OCI-LY1 (cell line): Measurements from ENCODE around the gene ZP4.

Experiments
- H2AFZ ChIP-seq: fragments of 200-600 bp; sonication (generic), shearing (Covaris generic); 2 replicates; pipeline ENCODE4 v1.6.0; 2014; ENCODE audit warnings: antibody characterized with exemption, mild to moderate bottlenecking, low read length
- H3F3A ChIP-seq: fragments of 200-600 bp; sonication (generic), shearing (Covaris generic); 2 replicates; pipeline ENCODE4 v1.6.0; 2014; ENCODE audit warnings: mild to moderate bottlenecking, antibody characterized with exemption, low read length, moderate library complexity; ENCODE audit not compliant: insufficient read depth
- H3K27ac ChIP-seq: fragments of 200-600 bp; sonication (generic); 2 replicates; pipeline ENCODE4 v1.5.1; 2014; ENCODE audit warnings: low read length, mixed run types, mild to moderate bottlenecking, low read depth; ENCODE audit not compliant: poor library complexity, severe bottlenecking
- H3K27me3 ChIP-seq: fragments of 200-600 bp; sonication (generic); 2 replicates; pipeline ENCODE4 v1.6.0; 2014; ENCODE audit warnings: antibody characterized with exemption, mild to moderate bottlenecking, low read length, moderate library complexity; ENCODE audit not compliant: insufficient read depth
- H3K36me3 ChIP-seq: fragments of 200-600 bp; sonication (generic); 2 replicates; pipeline ENCODE4 v1.6.1; 2014; ENCODE audit warnings: mild to moderate bottlenecking, antibody characterized with exemption, low read length, moderate library complexity, mixed read lengths; ENCODE audit not compliant: insufficient read depth
- H3K4me1 ChIP-seq: fragments of 200-600 bp; sonication (generic); 2 replicates; pipeline ENCODE4 v1.5.1; 2014; ENCODE audit warnings: mild to moderate bottlenecking, low read length, moderate library complexity; ENCODE audit not compliant: insufficient read depth, severe bottlenecking
- H3K4me2 ChIP-seq: fragments of 200-600 bp; sonication (generic), shearing (Covaris generic); 2 replicates; pipeline ENCODE4 v1.6.1; 2014; ENCODE audit warnings: low read length
- H3K4me3 ChIP-seq: fragments of 200-600 bp; sonication (generic); 2 replicates; pipeline ENCODE4 v1.5.1; 2014; ENCODE audit warnings: low read length, low read depth, mild to moderate bottlenecking, mixed read lengths; ENCODE audit not compliant: poor library complexity, severe bottlenecking
- H3K79me2 ChIP-seq: fragments of 200-600 bp; shearing (Covaris generic); 2 replicates; pipeline ENCODE4 v1.6.1; 2016; ENCODE audit warnings: mixed run types, low read length, mixed read lengths; ENCODE audit not compliant: insufficient read depth
- H3K9ac ChIP-seq: fragments of 200-600 bp; sonication (generic), shearing (Covaris generic); 2 replicates; pipeline ENCODE4 v1.6.1; 2014; ENCODE audit warnings: mild to moderate bottlenecking, low read length, mixed read lengths
- H3K9me2 ChIP-seq: fragments of 200-600 bp; sonication (generic), shearing (Covaris generic); 2 replicates; pipeline ENCODE4 v1.6.1; 2014; ENCODE audit warnings: low read depth, mild to moderate bottlenecking, low read length, mixed read lengths
- H3K9me3 ChIP-seq: fragments of 200-600 bp; shearing (Covaris generic); 2 replicates; pipeline ENCODE4 v1.6.1; 2014; ENCODE audit warnings: low read length, mixed read lengths
- H4K20me1 ChIP-seq: fragments of 200-600 bp; sonication (generic), shearing (Covaris generic); 2 replicates; pipeline ENCODE4 v1.6.0; 2016; ENCODE audit warnings: mild to moderate bottlenecking, low read length; ENCODE audit not compliant: insufficient read depth
- EZH2 ChIP-seq: fragments of 200-600 bp; sonication (generic), shearing (Covaris generic); IDR thresholded peaks from 2 replicates; pipeline ENCODE4 v1.8.0; 2017; ENCODE audit warnings: borderline replicate concordance, mixed run types, mild to moderate bottlenecking, antibody characterized with exemption, low read length, moderate library complexity, mixed read lengths
- TF ChIP-seq, protein P1 (sequence below): fragments of 200-600 bp; sonication (generic), shearing (Covaris generic); IDR thresholded peaks from 2 replicates; pipeline ENCODE4 v1.5.1; 2017; ENCODE audit warnings: mild to moderate bottlenecking, antibody characterized with exemption, low read length, moderate library complexity, mixed read lengths

The ZP4 gene

DNA sequence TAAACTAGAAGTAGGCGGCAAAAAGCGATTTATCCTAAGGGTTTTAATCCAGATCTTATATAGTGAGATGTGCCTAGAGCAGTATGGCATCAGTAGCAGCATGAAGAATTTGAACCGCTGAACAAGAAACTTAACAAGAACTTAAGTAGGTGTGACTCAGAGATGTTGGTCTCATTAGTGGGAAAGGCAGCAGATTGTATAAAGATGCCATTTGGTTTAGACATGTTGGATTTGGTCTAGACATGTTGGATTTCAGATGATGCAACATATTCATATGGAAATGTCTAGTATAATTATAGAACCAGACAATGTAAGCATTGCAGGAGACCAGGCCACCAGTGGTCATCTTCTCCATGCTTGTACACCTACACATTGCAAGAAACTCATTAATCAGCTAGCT lies 42.1 kb upstream of the ZP4 start:
- no peaks in the 10 kb centered on the region for H3K9me3 ChIP-seq
- no peak overlapping the region for H3K27ac ChIP-seq
- H3K9me2 ChIP-seq, result no peaks in the 10 kb centered on the region
- no peaks in the 10 kb centered on the region for H3K27me3 ChIP-seq
- no peaks in the 10 kb centered on the region for H3K4me1 ChIP-seq
- no peak overlapping the region for H2AFZ ChIP-seq
- H4K20me1 ChIP-seq, result no peaks in the 10 kb centered on the region
- no peaks in the 10 kb centered on the region for H3F3A ChIP-seq
- no peak overlapping the region for H3K9ac ChIP-seq
- H3K4me3 ChIP-seq, result no peak overlapping the region
- H3K36me3 ChIP-seq, result no peaks in the 10 kb centered on the region
- H3K79me2 ChIP-seq, result no peaks in the 10 kb centered on the region
- TF ChIP-seq, protein P1, sequence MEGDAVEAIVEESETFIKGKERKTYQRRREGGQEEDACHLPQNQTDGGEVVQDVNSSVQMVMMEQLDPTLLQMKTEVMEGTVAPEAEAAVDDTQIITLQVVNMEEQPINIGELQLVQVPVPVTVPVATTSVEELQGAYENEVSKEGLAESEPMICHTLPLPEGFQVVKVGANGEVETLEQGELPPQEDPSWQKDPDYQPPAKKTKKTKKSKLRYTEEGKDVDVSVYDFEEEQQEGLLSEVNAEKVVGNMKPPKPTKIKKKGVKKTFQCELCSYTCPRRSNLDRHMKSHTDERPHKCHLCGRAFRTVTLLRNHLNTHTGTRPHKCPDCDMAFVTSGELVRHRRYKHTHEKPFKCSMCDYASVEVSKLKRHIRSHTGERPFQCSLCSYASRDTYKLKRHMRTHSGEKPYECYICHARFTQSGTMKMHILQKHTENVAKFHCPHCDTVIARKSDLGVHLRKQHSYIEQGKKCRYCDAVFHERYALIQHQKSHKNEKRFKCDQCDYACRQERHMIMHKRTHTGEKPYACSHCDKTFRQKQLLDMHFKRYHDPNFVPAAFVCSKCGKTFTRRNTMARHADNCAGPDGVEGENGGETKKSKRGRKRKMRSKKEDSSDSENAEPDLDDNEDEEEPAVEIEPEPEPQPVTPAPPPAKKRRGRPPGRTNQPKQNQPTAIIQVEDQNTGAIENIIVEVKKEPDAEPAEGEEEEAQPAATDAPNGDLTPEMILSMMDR, result no peak
- no peak for TF ChIP-seq EZH2
- no peak overlapping the region for H3K4me2 ChIP-seq

DNA sequence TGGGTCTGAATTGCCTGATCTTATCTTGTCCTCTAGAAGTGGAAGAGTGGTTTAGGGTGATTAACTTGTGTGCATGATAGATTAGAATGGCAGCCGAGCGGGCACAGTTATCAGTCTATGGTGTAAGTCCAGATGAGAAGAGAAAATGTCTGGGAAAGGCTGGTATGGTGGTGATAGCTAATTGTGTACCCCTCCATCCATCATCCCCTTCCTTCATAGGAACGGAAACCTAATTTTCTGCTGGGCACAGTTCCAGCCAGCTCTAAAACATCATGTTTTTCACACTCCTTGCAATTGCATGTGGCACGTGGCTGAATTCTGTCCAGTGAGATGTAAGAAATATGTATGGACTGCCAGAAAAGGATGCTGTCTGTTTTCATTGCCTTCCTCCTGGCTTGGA lies 40.9 kb upstream of the ZP4 start:
- Histone ChIP-seq H3K9me2 (no peaks in the 10 kb centered on the region), H3K9ac (no peak overlapping the region), H3K4me1 (no peaks in the 10 kb centered on the region), H4K20me1 (no peaks in the 10 kb centered on the region), H3K27me3 (no peaks in the 10 kb centered on the region), H3K36me3 (no peaks in the 10 kb centered on the region), H3F3A (no peaks in the 10 kb centered on the region), H3K79me2 (no peaks in the 10 kb centered on the region), H3K4me3 (no peak overlapping the region), H2AFZ (no peak overlapping the region), H3K27ac (no peak overlapping the region), H3K4me2 (no peak overlapping the region), H3K9me3 (no peaks in the 10 kb centered on the region)
- TF ChIP-seq EZH2, result no peak
- TF ChIP-seq, protein P1, result no peak

DNA sequence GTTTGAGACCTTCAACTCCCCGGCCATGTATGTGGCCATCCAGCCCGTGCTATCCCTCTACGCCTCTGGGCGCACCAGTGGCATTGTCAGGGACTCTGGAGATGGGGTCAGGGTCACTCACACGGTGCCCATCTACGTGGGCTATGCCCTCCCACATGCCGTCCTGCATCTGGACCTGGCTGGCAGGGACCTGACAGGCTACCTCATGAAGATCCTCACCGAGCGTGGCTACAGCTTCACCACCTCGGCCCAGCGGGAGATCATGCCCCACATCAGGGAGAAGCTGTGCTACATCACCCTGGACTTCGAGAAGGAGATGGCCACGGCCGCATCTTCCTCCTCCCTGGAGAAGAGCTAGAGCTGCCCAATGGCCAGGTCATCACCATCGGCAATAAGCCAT lies 36.5 kb upstream of the ZP4 start:
- no peak overlapping the region for H3K4me2 ChIP-seq
- H3K27me3 ChIP-seq, result no peaks in the 10 kb centered on the region
- no peaks in the 10 kb centered on the region for H3K9me2 ChIP-seq
- no peak overlapping the region for H2AFZ ChIP-seq
- H3K9ac ChIP-seq, result no peak overlapping the region
- no peaks in the 10 kb centered on the region for H3K79me2 ChIP-seq
- H3K9me3 ChIP-seq, result no peaks in the 10 kb centered on the region
- TF ChIP-seq, protein P1, result no peak
- no peak for TF ChIP-seq EZH2
- H3F3A ChIP-seq, result no peaks in the 10 kb centered on the region
- H4K20me1 ChIP-seq, result no peaks in the 10 kb centered on the region
- H3K36me3 ChIP-seq, result no peaks in the 10 kb centered on the region
- H3K27ac ChIP-seq, result no peak overlapping the region
- no peak overlapping the region for H3K4me3 ChIP-seq
- no peaks in the 10 kb centered on the region for H3K4me1 ChIP-seq
